ENCODE measurements around the gene CTSW.
A peak's percentile ranks its signal among the peaks of the same experiment; 100 is the strongest.

Gene CTSW

DNA sequence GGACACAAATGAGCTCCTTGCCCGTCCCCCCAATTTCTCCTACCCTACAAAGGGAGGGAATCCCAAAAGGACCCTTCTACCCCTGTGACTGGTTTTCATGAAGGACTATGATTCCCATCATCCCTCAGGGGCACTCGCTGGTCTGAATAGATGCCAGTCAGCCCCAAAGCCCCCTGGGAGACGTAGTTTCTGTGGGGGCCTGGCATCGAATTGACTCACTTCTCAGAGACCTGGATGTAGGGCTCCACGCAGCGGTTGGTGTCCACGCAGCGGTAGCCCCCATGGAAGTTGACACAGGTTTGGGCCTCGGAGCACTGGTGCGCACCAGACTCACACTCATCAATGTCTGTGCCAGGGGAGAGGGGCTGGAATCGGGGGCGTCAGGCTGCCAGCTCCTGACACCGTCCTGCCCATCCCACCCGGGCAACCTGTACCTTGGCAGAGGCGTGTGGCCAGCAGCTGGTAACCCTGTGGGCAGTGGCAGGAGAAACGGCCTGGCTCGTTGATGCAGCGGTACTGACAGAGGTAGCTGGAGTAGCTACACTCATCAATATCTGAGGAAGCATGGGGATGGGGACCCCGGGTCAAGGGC, 11.5 kb upstream of the CTSW start:
- DNase-seq, result peak in 1 of 2 donors; percentile 40

DNA sequence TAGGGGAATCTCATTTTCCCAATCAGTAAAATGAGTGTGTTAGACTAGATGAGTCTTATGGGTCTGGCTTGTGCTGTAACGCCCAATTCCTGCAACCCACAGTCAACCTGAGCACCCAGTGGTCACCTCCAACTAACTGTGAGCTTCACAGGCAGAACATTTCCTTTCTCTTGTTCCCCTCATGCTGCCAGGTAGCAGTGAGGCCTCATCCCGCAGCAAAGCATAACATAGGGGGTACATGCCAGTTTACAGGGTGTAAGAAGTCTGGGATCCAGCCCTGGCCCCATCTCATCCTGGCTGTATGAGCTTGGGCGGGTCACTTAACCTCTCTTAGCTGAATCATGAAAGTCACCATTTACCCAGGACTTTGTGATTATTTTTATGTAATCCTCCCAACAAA, 10.7 kb upstream of the CTSW start:
- no peak for DNase-seq

DNA sequence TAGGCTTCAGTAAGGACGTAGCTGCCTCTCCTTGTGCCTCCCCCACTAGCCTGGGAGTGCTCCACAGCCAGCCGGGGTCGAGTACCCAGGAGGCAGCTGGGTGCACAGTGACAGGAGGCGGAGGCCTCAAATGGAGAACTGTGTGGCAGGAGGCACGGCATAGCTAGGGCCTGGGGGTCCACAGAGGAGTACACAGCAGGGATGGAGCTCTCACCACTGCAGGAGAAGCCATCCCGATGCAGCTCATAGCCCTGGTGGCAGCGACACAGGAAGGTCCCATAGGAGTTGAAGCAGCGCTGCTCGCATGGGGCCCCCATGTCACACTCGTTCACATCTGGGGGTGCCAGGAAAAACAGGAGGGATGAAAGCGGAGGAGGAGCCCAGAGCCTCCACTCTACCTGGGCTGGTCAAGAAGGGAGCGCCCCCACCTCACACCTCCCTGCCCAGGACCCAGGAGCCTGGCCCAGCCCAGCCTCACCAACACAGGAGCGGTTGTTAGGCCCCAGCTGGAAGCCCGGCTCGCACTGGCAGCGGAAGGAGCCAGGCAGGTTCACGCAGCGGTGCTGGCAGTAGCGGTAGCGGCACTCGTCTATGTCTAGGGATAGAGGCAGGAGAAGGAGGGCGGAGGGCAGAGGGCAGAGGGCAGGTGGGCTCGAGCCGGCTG, 9.9 kb upstream of the CTSW start:
- no peak for DNase-seq

DNA sequence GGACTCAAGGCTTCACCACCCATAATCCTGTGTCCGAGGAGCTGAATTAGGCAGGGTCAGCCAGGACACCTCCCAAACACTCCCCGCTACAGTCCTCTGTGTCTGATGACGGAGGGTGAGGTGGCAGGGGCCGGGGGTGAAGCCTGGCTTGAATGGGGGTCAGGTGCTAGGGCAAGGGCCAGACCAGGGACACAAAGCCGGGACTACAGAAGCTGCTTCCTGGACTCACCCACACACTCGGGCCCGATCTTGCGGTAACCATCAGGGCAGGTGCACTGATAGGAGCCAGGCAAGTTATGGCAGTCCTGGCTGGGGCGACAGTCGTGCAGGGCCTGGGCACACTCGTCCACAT, 9.4 kb upstream of the CTSW start:
- DNase-seq, result no peak

DNA sequence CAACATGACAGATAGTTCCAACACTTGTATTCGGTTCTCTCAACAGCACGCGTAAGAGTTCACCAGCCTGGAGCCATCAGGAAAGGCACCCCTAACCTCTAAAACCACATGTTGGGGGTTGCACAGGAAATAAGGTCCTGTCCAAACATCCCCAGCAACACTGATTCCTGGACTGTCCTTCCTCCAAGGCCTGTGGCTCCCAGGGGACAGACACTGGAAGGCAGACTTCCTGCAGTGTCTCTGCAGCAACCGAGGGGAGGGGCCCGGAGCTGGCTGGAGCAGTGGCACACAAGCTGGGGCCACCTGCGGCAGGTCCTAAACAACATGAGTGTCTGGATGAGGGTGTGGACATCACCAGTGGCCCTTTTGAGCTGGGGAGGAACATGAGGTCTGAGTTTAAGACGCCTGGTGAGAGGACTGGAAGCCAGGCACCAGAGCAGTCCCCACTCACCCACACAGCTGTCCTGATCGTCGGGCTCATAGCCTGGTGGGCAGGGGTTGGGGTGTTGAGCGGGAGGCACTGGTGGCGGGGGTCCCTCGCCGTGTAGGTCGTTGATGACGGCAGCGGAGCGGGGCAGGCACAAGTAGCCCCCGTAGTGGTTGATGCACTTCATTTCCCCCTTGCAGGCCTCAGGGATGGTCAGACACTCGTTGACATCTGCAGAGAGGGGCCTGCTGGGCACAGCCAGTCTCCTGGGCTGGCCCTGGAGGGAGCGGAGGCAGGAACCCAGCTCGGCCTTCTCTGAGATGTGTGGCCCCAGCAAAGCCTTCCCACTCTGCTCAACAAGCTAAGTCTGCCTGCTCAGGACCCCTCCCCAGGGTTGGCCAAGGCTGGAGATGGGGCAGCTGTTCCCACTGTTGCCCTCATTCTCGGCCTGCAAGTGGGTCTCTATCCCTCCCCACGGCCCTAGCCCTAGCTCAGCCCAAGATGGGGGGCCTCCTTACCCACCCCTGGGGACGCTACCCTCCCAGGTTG, 8.6 kb upstream of the CTSW start:
- no peak for DNase-seq

DNA sequence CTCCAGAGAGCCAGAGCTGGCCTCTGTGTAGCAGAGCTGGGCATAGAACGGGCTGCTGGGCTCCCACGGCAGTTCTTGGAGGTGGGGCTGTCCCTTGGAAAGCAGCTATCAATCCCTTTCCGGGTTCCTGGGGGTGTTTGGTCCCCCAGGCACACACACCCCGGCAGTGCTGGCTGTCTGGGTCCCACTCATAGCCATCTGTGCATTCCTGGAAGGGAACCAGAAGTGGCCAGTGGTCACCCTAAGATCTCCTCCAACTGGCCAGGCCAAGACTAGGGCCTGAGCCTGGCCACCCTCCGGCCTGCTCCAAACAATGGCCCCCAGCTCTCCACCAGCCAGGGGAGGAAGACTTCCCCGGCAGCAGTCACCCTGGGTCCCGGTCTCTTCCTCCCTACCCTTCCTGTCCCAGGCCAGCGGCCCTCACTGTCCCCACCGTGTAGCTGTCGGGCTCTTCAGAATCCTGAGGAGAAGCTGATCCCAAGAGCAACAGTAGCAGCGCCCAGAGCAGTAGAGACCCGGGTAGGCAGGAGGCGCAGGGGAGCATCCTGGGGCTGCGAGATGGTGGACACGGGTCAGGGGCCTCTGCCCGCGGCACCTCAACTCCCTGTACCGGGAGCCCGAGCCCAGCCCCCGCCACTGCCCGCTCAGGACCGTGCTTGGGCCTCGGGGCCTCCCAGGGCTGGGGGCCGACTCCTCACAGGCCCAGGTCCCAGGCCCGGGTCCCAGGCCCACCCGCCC, 7.7 kb upstream of the CTSW start:
- no peak for DNase-seq

DNA sequence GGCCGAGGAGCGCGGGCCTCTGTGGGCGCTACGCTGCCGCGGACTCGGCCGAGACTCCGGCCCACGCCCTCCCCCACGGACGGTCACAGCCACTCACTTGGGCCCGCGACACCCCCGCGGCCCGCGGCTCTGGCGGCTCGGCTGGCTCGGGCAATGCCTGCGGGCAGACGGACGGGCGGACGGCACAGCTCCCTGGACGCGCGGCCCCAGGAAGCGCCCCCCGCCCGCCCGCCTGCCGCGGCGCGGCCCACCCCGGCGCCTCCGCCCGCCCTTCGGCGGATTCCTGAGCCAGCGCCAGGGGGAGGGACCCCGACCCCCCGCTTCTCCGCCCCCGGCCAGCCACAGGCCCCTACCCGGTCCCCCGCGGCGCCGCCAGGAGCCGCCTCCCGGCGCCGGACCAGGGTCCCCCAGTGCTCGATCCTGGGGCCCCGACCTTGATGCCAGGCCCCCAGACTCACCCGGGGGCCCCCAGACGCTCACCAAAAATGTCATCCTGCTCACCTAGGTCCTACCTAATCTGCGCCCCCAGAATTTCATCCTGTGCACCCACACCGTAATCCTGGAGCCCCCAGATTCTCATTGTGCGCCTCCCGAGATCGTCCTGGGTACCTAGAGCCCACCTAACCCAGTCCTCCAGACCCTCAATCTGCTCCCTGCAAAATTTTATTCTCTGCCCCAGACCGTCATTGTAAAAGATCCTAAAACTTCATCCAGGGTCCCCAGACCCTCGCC, 6.9 kb upstream of the CTSW start, which contains the start of gene EFEMP2:
TSS of gene EFEMP2 (minus strand) at position 215 of the 732 bp plus-strand sequence. CDS start 446 bp downstream, outside the sequence.
- DNase-seq, result no peak

DNA sequence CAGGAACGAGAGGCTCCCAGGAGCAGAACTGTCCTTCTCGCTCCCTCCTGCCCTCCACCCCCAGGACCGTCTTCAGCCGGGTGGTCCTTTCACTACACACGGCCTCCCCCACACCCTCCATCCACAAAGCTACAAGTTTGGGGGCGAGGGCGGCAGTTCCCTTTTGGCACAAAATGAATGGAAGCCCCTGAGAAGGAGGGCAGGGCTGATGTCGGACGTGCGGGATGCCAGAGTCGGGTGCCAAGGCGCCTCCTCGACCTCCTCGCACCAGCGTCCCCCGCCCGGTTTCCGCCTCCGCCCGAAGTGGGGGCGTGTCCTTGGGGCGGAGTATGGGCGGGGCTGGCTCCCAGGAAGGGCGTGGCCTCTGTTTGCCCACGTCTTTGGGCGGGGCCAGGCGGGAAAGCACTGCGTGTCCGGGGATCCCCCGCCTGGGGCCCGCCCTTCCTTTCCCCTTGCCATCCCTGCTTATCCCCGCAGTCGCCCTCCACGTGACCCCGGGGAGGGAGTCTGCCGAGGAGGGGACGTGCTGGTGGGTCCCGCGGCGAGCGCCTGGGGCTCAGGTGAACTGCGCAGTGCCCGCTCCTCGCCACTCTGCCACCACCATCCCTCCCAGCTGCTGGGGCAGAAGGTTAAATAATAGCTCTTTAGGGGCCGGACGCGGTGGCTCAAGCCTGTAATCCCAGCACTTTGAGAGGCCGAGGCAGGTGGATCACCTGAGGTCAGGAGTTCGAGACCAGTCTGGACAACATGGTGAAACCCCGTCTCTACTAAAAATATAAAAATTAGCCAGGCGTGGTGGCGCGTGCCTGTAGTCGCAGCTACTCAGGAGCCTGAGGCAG, 6.1 kb upstream of the CTSW start:
- peak; percentile 95 to 97 for DNase-seq

DNA sequence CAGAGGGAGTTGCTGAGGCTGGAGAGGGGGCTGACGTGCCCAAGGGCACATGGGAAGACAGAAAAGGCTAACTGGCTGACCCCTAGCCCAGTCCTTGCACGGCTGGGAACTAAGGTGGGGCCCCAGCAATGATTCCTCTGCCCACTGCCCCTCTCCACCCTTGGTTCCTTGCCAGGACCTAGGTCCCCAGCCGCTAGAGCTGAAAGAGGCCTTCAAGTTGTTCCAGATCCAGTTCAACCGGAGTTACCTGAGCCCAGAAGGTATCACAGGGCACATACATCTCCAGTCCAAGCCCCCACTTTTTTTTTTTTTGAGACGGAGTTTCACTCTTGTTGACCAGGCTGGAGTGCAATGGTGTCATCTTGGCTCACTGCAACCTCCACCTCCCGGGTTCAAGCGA, 390 bp downstream of the CTSW start:
- DNase-seq, result no peak

DNA sequence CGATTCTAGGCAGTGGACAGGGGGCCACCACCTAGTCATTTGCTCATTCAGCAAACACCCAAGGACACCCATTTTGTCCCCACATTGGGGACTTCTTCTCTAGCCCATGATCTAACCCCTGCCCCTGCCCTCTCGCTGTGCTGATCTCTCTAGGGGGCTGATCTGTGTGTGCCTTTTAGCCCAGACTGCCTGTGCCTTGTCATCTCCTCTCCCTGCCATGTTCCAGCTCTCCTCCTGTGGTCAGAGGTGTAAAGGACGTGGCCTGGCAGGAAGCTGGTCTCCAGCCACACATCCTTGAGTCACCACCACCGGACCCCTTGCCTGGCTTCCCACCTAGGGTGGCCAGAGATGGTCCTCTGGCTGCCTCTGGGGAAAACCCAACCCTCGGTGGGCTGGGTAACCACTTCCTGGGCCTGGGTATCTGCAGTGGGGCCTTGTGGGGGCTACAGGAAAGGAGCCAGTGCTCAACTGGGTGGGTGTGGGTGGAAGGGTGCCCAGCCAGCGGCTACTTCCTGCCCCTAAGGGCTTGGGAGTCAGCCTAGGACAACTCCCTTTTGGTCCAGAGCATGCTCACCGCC, 1.3 kb downstream of the CTSW start:
- DNase-seq, result peak in 1 of 2 donors; percentile 35

DNA sequence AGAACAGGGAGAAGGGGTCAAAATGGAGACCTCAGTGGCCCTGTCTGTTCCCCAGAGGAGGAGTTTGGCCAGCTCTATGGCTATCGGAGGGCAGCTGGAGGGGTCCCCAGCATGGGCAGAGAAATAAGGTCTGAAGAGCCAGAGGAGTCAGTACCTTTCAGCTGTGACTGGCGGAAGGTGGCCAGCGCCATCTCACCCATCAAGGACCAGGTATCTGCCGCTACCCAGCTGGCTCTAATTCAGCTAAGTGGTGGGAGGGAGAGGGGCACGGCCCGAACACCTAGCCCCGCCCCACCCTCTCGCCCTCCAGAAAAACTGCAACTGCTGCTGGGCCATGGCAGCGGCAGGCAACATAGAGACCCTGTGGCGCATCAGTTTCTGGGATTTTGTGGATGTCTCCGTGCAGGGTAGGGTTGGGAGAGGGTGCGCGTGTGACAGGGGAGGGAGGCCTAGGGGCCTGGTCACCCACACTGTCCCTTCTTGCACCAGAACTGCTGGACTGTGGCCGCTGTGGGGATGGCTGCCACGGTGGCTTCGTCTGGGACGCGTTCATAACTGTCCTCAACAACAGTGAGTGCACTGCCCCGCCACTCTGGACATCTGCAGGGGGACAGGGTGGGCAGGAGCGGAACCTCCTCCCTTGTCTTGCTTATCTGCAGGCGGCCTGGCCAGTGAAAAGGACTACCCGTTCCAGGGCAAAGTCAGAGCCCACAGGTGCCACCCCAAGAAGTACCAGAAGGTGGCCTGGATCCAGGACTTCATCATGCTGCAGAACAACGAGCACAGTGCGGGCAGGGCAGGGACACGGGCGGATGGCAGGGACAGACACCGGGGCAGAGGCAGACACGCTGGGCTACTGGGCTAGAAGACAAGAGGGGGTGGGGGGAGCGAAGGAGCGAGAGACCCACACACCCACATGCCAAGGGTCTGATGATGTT, 2.8 kb downstream of the CTSW start:
- no peak for DNase-seq

DNA sequence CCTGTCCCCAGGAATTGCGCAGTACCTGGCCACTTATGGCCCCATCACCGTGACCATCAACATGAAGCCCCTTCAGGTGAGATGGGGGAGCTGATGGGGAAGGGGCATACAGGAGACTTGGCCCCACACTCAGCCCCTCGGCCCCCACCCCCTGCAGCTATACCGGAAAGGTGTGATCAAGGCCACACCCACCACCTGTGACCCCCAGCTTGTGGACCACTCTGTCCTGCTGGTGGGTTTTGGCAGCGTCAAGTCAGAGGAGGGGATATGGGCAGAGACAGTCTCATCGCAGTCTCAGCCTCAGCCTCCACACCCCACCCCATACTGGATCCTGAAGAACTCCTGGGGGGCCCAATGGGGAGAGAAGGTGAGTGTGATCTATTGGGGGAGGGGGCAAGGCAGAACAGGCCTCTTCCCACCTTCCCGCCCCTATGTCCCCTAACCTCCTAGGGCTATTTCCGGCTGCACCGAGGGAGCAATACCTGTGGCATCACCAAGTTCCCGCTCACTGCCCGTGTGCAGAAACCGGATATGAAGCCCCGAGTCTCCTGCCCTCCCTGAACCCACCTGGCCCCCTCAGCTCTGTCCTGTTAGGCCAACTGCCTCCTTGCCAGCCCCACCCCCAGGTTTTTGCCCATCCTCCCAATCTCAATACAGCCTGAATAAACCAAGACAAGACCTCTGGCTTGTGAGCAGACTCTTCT, 3.6 kb downstream of the CTSW start:
- no peak for DNase-seq

DNA sequence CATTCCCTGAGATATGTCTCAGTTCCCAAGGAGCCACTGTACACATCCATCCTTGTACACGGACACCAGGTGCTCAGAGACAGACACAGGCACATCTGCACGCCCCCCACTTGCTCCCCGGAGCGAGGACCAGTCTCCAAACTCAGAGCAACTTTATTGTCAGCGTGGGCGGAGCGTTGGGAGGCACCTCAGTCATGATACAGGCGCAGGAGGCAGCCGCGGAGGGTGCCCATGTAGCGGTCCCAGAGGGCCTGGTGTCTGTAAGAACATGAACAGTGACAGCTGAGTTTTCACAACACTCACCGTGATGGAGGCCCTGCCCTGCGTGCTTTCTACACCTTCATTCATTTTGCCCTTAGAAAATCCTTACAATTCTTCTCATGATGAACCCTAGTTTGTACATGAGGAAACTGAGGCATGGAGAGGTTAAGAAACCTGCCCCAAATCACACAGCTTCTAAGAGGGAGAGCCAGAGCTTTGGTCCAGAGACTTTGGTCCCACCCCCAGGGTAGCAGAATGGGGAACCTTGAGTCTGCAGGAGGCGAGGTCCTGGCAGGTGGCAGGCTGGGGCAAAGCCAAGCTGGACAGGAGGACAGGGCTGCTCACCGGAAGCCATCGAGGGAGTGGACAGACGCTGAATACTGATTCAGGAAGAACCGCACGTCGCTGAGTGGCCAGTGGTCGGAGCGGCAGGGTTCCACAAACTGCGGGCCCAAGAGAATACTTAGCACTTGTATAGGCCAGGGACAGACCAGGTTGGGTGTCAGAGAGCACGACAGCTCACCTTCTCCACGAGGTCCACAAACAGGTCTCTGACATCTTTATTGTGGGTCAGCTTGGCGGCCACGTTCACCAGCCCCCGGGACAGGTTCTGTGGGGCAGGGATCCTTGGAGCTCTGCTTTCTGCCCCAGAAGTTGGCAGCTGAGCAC, 4.4 kb downstream of the CTSW start:
- DNase-seq, result no peak

DNA sequence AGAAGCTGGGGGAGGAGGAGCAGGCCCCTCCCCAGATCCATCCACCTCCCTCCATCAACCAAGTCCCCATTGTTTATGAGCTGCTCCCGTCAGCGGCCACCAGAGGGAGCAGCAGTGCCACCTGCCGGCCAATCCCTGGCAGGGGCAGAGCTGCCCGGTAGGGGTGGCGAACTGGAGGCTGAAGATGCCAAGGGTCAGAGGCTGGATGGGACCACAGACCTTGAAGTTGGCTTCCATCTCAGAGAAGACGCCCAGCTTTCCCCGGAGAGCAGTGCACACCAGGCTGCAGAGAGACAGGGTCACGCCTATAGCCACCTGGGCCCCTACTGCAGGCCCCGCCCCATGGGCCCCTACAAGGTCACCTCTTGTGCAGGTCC, 5.1 kb downstream of the CTSW start:
- peak; percentile 84 to 87 for DNase-seq

DNA sequence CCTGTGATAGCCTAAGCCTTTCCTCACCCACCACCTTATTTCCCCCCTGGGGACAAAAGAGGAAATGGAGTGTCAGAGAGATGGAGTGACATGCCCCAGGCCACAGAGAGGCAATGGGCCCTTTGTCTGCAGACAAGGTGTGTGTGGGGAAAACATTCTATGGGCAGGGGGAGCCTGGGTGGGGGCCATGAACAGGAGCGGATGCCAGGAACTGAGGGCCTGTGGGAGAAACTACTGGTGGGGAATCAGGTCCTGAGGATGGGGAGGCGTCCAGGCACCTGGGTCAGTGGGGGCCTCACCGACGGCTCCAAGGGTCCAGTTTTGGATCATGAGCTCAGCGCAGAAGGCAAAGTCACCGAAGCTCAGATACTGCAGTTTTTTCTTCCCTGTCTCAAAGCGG, 5.6 kb downstream of the CTSW start:
- no peak for DNase-seq

DNA sequence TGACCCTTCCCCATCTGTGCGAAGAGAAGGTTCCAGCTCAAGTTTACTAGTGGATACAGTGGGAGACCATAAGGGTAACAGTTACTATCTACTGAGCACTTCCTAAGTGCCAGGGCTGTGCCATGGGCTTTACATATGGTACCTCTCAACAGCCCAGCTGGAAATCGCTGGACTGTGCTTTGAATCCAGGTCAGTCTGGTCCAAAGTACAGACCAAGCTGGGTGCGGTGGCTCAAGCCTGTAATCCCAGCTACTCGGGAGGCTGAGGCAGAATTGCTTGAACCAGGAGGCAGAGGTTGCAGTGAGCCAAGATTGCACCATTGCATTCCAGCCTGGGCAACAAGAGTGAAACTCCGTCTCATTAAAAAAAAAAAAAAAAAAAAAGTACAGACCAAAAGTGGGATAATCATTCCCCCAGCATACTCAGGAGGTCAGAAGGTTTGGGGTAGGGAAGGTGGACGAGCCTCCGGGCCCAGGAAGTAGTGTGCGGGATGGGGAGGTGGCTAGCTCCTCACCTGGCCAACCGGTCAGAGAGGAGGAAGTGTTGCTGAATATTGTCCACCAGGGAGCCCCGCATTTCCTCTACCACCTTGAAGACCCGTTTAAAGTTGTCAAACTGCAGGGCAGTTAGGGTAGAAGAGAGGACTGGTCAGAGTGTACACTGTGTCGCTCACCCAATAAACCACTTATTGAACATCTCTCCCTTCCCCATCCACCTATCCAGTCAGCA, 6.3 kb downstream of the CTSW start:
- no peak for DNase-seq

All from CD4-positive, alpha-beta T cell treated with Interleukin-1 beta for 1 hour (primary cell).